Caco-2 (cell line): ENCODE measurements around the gene KBTBD12. TPM values are rescaled to one million over a fixed set of nuclear protein-coding genes. Genes with fewer than 3 reads are reported as not detected.

Experiments used
- BruUV-seq: library from RNA; stranded (reverse); fragments of 400-500 nt; replicated peaks from 2 replicates; lab custom pipeline; 2021; lab: Mats Ljungman, UMichigan
- CTCF ChIA-PET: fragments of 300-600 bp; sonication (Branson Sonifier 250); formaldehyde crosslinking; loops from one replicate; lab custom pipeline; 2022; ENCODE audit warnings: antibody characterized with exemption; lab: Charles Lee
- POLR2A ChIA-PET: fragments of 300-600 bp; sonication (Branson Sonifier 250); formaldehyde crosslinking; loops from one replicate; lab custom pipeline; 2022; ENCODE audit warnings: antibody characterized with exemption; lab: Charles Lee
- DNase-seq, 2 experiments: peaks; one replicate each; pipeline versions ENCODE4 v3.0.0 to v3.0.0-alpha.2; 2020 to 2022
- H3K27me3 ChIP-seq: replicated peaks from 2 replicates; pipeline ENCODE4 v1.6.0; 2011; ENCODE audit warnings: low read length; ENCODE audit not compliant: control insufficient read depth, insufficient read depth
- H3K36me3 ChIP-seq: 2 replicates; pipeline ENCODE4 v1.5.1; 2011; ENCODE audit warnings: low read length; ENCODE audit not compliant: control insufficient read depth, insufficient read depth
- H3K4me1 ChIP-seq: fragments of 250-450 bp; sonication (Bioruptor Pico); 2 replicates; pipeline ENCODE4 v1.5.1; 2020; ENCODE audit warnings: mild to moderate bottlenecking
- H3K4me3 ChIP-seq: 2 replicates; pipeline ENCODE4 v1.5.1; 2011; ENCODE audit warnings: low read depth, mild to moderate bottlenecking, control low read depth, low read length
- H3K9me3 ChIP-seq: fragments of 250-450 bp; sonication (Bioruptor Pico); 2 replicates; pipeline ENCODE4 v1.5.1; 2020; ENCODE audit warnings: mild to moderate bottlenecking, moderate library complexity
- H3K27ac Mint-ChIP-seq: one replicate; pipeline ENCODE4 v1.8.0; 2022; ENCODE audit warnings: mixed read lengths; ENCODE audit not compliant: unreplicated experiment
- H3K27me3 Mint-ChIP-seq: one replicate; pipeline ENCODE4 v1.8.0; 2022; ENCODE audit warnings: mixed read lengths; ENCODE audit not compliant: insufficient read depth, unreplicated experiment
- H3K36me3 Mint-ChIP-seq: one replicate; pipeline ENCODE4 v1.8.0; 2022; ENCODE audit warnings: mild to moderate bottlenecking, mixed read lengths; ENCODE audit not compliant: insufficient read depth, unreplicated experiment
- H3K4me1 Mint-ChIP-seq: one replicate; pipeline ENCODE4 v1.8.0; 2022; ENCODE audit warnings: low read depth, mixed read lengths; ENCODE audit not compliant: unreplicated experiment
- H3K4me3 Mint-ChIP-seq: one replicate; pipeline ENCODE4 v1.8.0; 2022; ENCODE audit warnings: mild to moderate bottlenecking, moderate library complexity, mixed read lengths; ENCODE audit not compliant: unreplicated experiment
- H3K9me3 Mint-ChIP-seq: one replicate; pipeline ENCODE4 v1.8.0; 2022; ENCODE audit warnings: mixed read lengths; ENCODE audit not compliant: unreplicated experiment
- CTCF ChIP-seq, 2 experiments: fragments of 200-600 bp in 1 of 2; IDR thresholded peaks; 1 replicate in 1 of 2; 2 replicates in 1 of 2; pipeline versions ENCODE4 v1.5.1 to v1.8.0; 2011 to 2022; ENCODE audit warnings: antibody characterized with exemption in 1 of 2, control low read depth in 1 of 2, inconsistent platforms in 1 of 2, low read depth in 1 of 2, low read length in 1 of 2, mild to moderate bottlenecking in 1 of 2, moderate library complexity in 1 of 2; ENCODE audit not compliant: insufficient read depth in 1 of 2, severe bottlenecking in 1 of 2, unreplicated experiment in 1 of 2
- intact Hi-C: fragments of 100-400 bp; cut with micrococcal nuclease; formaldehyde crosslinking; loops from one replicate; pipeline ENCODE4 v1.10.0; 2022; ENCODE audit not compliant: unreplicated experiment
- total RNA-seq: library from RNA; stranded (reverse); gene quantifications from 2 replicates; pipeline ENCODE4 v1.2.3, GENCODE V29; 2022

The KBTBD12 gene
- total RNA-seq, 1 experiment from 2014 or later: not detected

- no peaks in the 10 kb centered on the region for H3K36me3 Mint-ChIP-seq
- no peak for DNase-seq
- ChIA-PET CTCF (no interaction called here), POLR2A (no interaction called here)
- Histone ChIP-seq H3K36me3 (no peaks in the 10 kb centered on the region), H3K9me3 (no peaks in the 10 kb centered on the region), H3K4me1 (no peaks in the 10 kb centered on the region), H3K4me3 (no peak overlapping the region), H3K27me3 (no peaks in the 10 kb centered on the region)
- H3K27me3 Mint-ChIP-seq: peaks cover 3% of the 10 kb centered on the region
- no peaks in the 10 kb centered on the region for H3K9me3 Mint-ChIP-seq
- intact Hi-C loops: no loop called here
- H3K4me3 Mint-ChIP-seq: no peak overlapping the region
- no peak overlapping the region for H3K27ac Mint-ChIP-seq
- no peak for TF ChIP-seq CTCF (IDR thresholded peaks at IDR 0.05; ENCODE audit: insufficient read depth in 1 of 2, low read depth in 1 of 2, low read length in 1 of 2, severe bottlenecking in 1 of 2, unreplicated experiment in 1 of 2)
- H3K4me1 Mint-ChIP-seq: no peaks in the 10 kb centered on the region
- no TSS peak for BruUV-seq
Measured at GRCh38 chr3:127884041-127884440, 31.0 kb upstream of the KBTBD12 start.

- H3K27me3 Mint-ChIP-seq: peaks cover 3% of the 10 kb centered on the region
- POLR2A ChIA-PET: no interaction called here
- no peaks in the 10 kb centered on the region for H3K36me3 ChIP-seq
- peaks cover 11% of the 10 kb centered on the region for H3K9me3 ChIP-seq
- CTCF ChIA-PET: no interaction called here
- H3K27ac Mint-ChIP-seq: no peak overlapping the region
- TF ChIP-seq CTCF (IDR thresholded peaks at IDR 0.05; ENCODE audit: insufficient read depth in 1 of 2, low read depth in 1 of 2, low read length in 1 of 2, severe bottlenecking in 1 of 2, unreplicated experiment in 1 of 2): no peak
- no peak for DNase-seq
- no peaks in the 10 kb centered on the region for H3K36me3 Mint-ChIP-seq
- no peak overlapping the region for H3K4me3 Mint-ChIP-seq
- peaks cover 7% of the 10 kb centered on the region for H3K4me1 Mint-ChIP-seq
- no peak overlapping the region for H3K4me3 ChIP-seq
- no peaks in the 10 kb centered on the region for H3K4me1 ChIP-seq
- no TSS peak for BruUV-seq
- intact Hi-C loops: no loop called here
- H3K9me3 Mint-ChIP-seq: peaks cover 13% of the 10 kb centered on the region
- H3K27me3 ChIP-seq: no peaks in the 10 kb centered on the region
Measured at GRCh38 chr3:127886231-127886955, 28.6 kb upstream of the KBTBD12 start.

- Mint-ChIP-seq H3K27me3 (peaks cover 3% of the 10 kb centered on the region), H3K4me1 (peaks cover 7% of the 10 kb centered on the region), H3K9me3 (peaks cover 17% of the 10 kb centered on the region), H3K27ac (no peak overlapping the region), H3K4me3 (no peak overlapping the region), H3K36me3 (no peaks in the 10 kb centered on the region)
- Histone ChIP-seq H3K36me3 (no peaks in the 10 kb centered on the region), H3K27me3 (no peaks in the 10 kb centered on the region), H3K9me3 (peaks cover 15% of the 10 kb centered on the region), H3K4me3 (no peak overlapping the region), H3K4me1 (no peaks in the 10 kb centered on the region)
- CTCF ChIA-PET: no interaction called here
- POLR2A ChIA-PET: no interaction called here
- BruUV-seq: no TSS peak
- intact Hi-C loops: no loop called here
- no peak for TF ChIP-seq CTCF (IDR thresholded peaks at IDR 0.05; ENCODE audit: insufficient read depth in 1 of 2, low read depth in 1 of 2, low read length in 1 of 2, severe bottlenecking in 1 of 2, unreplicated experiment in 1 of 2)
- DNase-seq: no peak
Measured at GRCh38 chr3:127886956-127887231, 28.1 kb upstream of the KBTBD12 start.
